K562 (cell line): ENCODE results near the gene ZFP92. TPM values are rescaled to one million over a fixed set of nuclear protein-coding genes. Genes with fewer than 3 reads are reported as not detected.

Experiments used
- BACH1 ChIP-seq: fragments of 200-800 bp; sonication (Bioruptor generic); IDR thresholded peaks from 2 replicates; pipeline ENCODE4 v1.6.1; 2016; ENCODE audit warnings: missing genetic modification characterization, missing compliant biosample characterization
- BCL6 ChIP-seq: fragments of 250-450 bp; sonication (Bioruptor Pico); IDR thresholded peaks from 2 replicates; pipeline ENCODE4 v1.4.0; 2020
- BRD9 ChIP-seq: fragments of 450-650 bp; IDR thresholded peaks from 2 replicates; pipeline ENCODE4 v1.6.1; 2018; ENCODE audit warnings: low read depth; ENCODE audit not compliant: partially characterized antibody
- CBX8 ChIP-seq: fragments of 200-600 bp; sonication (generic); IDR thresholded peaks from 2 replicates; pipeline ENCODE4 v1.6.1; 2012; ENCODE audit warnings: borderline replicate concordance, mixed run types, low read depth, mild to moderate bottlenecking, moderate library complexity, mixed read lengths, low read length, control low read depth, inconsistent platforms; ENCODE audit not compliant: poor library complexity, severe bottlenecking; ENCODE audit errors: extremely low read depth
- CCAR2 ChIP-seq: fragments of 200-400 bp; formaldehyde crosslinking; IDR thresholded peaks from 2 replicates; pipeline ENCODE4 v1.6.1; 2017; ENCODE audit warnings: mild to moderate bottlenecking, low read depth, low read length
- CHD4 ChIP-seq: fragments of 200-600 bp; sonication (generic); IDR thresholded peaks from 3 replicates; pipeline ENCODE4 v1.6.1; 2012; ENCODE audit warnings: low read depth, mild to moderate bottlenecking, mixed read lengths, low read length, inconsistent platforms; ENCODE audit not compliant: insufficient read depth, insufficient replicate concordance, poor library complexity, severe bottlenecking
- EHMT2 ChIP-seq: fragments of 450-650 bp; IDR thresholded peaks from 2 replicates; pipeline ENCODE4 v1.6.1; 2018; ENCODE audit warnings: antibody characterized with exemption
- EZH2 ChIP-seq: IDR thresholded peaks from 2 replicates; pipeline ENCODE4 v1.6.1; 2012; ENCODE audit warnings: low read depth, mild to moderate bottlenecking, inconsistent platforms, low read length, borderline replicate concordance
- FUS ChIP-seq: fragments of 200-400 bp; formaldehyde crosslinking; optimal IDR thresholded peaks from 2 replicates; pipeline ENCODE3; 2017; ENCODE audit warnings: low read depth, low read length
- GABPB2 ChIP-seq: fragments of 250-450 bp; sonication (Bioruptor Pico); conservative IDR thresholded peaks from 2 replicates; pipeline ENCODE4 v1.5.1; 2021; ENCODE audit warnings: mild to moderate bottlenecking
- HNRNPK ChIP-seq: fragments of 200-400 bp; formaldehyde crosslinking; IDR thresholded peaks from one replicate; pipeline ENCODE4 v1.6.1; 2018; ENCODE audit warnings: mild to moderate bottlenecking, low read depth, low read length; ENCODE audit not compliant: poor library complexity, severe bottlenecking
- HOXB6 ChIP-seq: fragments of 250-450 bp; sonication (Bioruptor Pico); IDR thresholded peaks from 2 replicates; pipeline ENCODE4 v1.5.1; 2022; ENCODE audit warnings: mild to moderate bottlenecking, borderline replicate concordance
- IRF2 ChIP-seq: sonication (generic); formaldehyde crosslinking; IDR thresholded peaks from 2 replicates; pipeline ENCODE4 v1.8.1; 2022; ENCODE audit warnings: mild to moderate bottlenecking, missing genetic modification reagents
- LCOR ChIP-seq: sonication (generic); formaldehyde crosslinking; IDR thresholded peaks from 2 replicates; pipeline ENCODE4 v1.8.0; 2022; ENCODE audit warnings: mild to moderate bottlenecking, missing genetic modification reagents
- MBD2 ChIP-seq: sonication (generic); IDR thresholded peaks from 2 replicates; pipeline ENCODE4 v1.6.1; 2016; ENCODE audit warnings: low read depth, borderline replicate concordance
- MCM5 ChIP-seq: fragments of 450-650 bp; IDR thresholded peaks from 2 replicates; pipeline ENCODE4 v1.6.1; 2016; ENCODE audit warnings: low read depth
- MTF1 ChIP-seq: fragments of 250-450 bp; sonication (Bioruptor Pico); IDR thresholded peaks from 2 replicates; pipeline ENCODE4 v1.9.0; 2021; ENCODE audit warnings: moderate library complexity, mild to moderate bottlenecking, inconsistent platforms, borderline replicate concordance
- NCOA4 ChIP-seq: fragments of 450-650 bp; IDR thresholded peaks from 2 replicates; pipeline ENCODE4 v1.6.1; 2018; ENCODE audit warnings: mild to moderate bottlenecking; ENCODE audit not compliant: partially characterized antibody
- RERE ChIP-seq: sonication (generic); formaldehyde crosslinking; IDR thresholded peaks from 2 replicates; pipeline ENCODE4 v1.8.0; 2023; ENCODE audit warnings: missing genetic modification reagents, mild to moderate bottlenecking, borderline replicate concordance
- TAF15 ChIP-seq: fragments of 200-400 bp; formaldehyde crosslinking; IDR thresholded peaks from 2 replicates; pipeline ENCODE4 v1.6.1; 2017; ENCODE audit warnings: mild to moderate bottlenecking, low read depth, low read length, moderate library complexity
- TFAM ChIP-seq: fragments of 250-450 bp; sonication (Bioruptor Pico); conservative IDR thresholded peaks from 2 replicates; pipeline ENCODE4 v1.5.0; 2021; ENCODE audit warnings: mild to moderate bottlenecking, moderate library complexity
- ZNF146 ChIP-seq: IDR thresholded peaks from one replicate; pipeline ENCODE4 v1.6.1; 2018; ENCODE audit warnings: missing compliant biosample characterization; ENCODE audit not compliant: unreplicated experiment
- ZNF175 ChIP-seq: fragments of 200-800 bp; sonication (Bioruptor generic); IDR thresholded peaks from 2 replicates; pipeline ENCODE4 v1.6.1; 2016; ENCODE audit warnings: low read depth, mild to moderate bottlenecking, missing genetic modification characterization, missing compliant biosample characterization
- polyA plus RNA-seq, 8 experiments: library from polyadenylated mRNA; depleted of rRNA in 4 of 8; stranded (reverse) in 5 of 8; unstranded in 3 of 8; fragments of >200 nt; fragmentation: Nextera tagmentation in 2 of 8; fragmentation: Illumina TruSeq in 1 of 8; extraction: Ambion mirVana in 2 of 8; extraction: Trizol in 1 of 8; gene quantifications; 2 replicates each; pipeline versions ENCODE4 v1.2.1 to v1.2.3, GENCODE V29; 2011 to 2014; ENCODE audit warnings: inconsistent platforms in 1 of 8, missing spikeins in 1 of 8
- total RNA-seq, 7 experiments: library from RNA; depleted of rRNA in 6 of 7; stranded (reverse); fragments of >200 nt in 6 of 7; fragmentation: Illumina TruSeq in 2 of 7; extraction: Trizol in 2 of 7; gene quantifications; 2 replicates each; pipeline versions ENCODE4 v1.2.1 to v1.2.3, GENCODE V29; 2011 to 2021; ENCODE audit warnings: low replicate concordance in 1 of 7

ZFP92 gene
- total and polyA plus RNA-seq, 9 of the 15 experiments (the other 6 are each of a cell fraction or from before 2014, with no cell fraction given), result 0.32 to 3.3 (median 1.8) TPM

GRCh38 chrX:153381684-153382532 is 29.4 kb upstream of the ZFP92 start (continued):
- TF ChIP-seq RERE (CRISPR knock-in tag), result no peak
- no peak for TF ChIP-seq ZNF146
- TF ChIP-seq HOXB6, result no peak
- no peak for TF ChIP-seq NCOA4
- TF ChIP-seq IRF2 (CRISPR knock-in tag), result no peak
- TF ChIP-seq ZNF175 (CRISPR knock-in tag), result no peak
- TF ChIP-seq EHMT2, result no peak
- no peak for TF ChIP-seq GABPB2
- no peak for TF ChIP-seq TFAM
- TF ChIP-seq TAF15, result no peak
- TF ChIP-seq EZH2, result no peak
- no peak for TF ChIP-seq MBD2
- TF ChIP-seq FUS, result no peak
- no peak for TF ChIP-seq HNRNPK
- TF ChIP-seq BRD9, result peak; percentile 38
- no peak; the same call in 1 of the 2 replicates for TF ChIP-seq BACH1
- TF ChIP-seq CBX8, result no peak
- TF ChIP-seq MCM5, result no peak
- TF ChIP-seq CCAR2, result no peak
- TF ChIP-seq CHD4, result no peak
- TF ChIP-seq BCL6 (CRISPR knock-in tag), result no peak
- TF ChIP-seq LCOR, result no peak
- TF ChIP-seq MTF1 (CRISPR knock-in tag), result no peak
